K562 (cell line): ENCODE data around the gene NOS2. TPM values are rescaled to one million over a fixed set of nuclear protein-coding genes. Genes with fewer than 3 reads are reported as not detected.

Experiments used
- ATAC-seq: fragments of 200-7000 bp; cut with Tn5 transposase; 3 replicates; pipeline ENCODE4 v1.9.1; 2020; ENCODE audit warnings: moderate library complexity
- BruUV-seq: library from RNA; stranded (reverse); fragments of 400-500 nt; replicated peaks from 2 replicates; lab custom pipeline; 2021; lab: Mats Ljungman, UMichigan
- CTCF ChIA-PET: fragments of 300-600 bp; formaldehyde crosslinking; extraction: SDS; loops from one replicate; lab custom pipeline; 2021; ENCODE audit warnings: low intra/inter-chr PET ratio; lab: Yijun Ruan, JAX
- POLR2A ChIA-PET: fragments of 300-600, 350-650 bp; sonication (Branson Sonifier 250); formaldehyde crosslinking; extraction: SDS; loops from one replicate; lab custom pipeline; 2021; ENCODE audit warnings: antibody characterized with exemption, inconsistent platforms; lab: Yijun Ruan, JAX
- DNase-seq, 4 experiments: peaks; one replicate each; pipeline versions ENCODE4 v3.0.0 to v3.0.0-alpha.2; 2011 to 2018; ENCODE audit warnings: low spot score in 3 of 4, mixed read lengths in 3 of 4; ENCODE audit errors: extremely low read depth in 1 of 4
- FAIRE-seq: peaks from 2 replicates; lab custom pipeline; 2011; peaks lifted over from hg19 to GRCh38; lab: Jason Lieb, UNC
- H2AFZ ChIP-seq: 2 replicates; pipeline ENCODE4 v1.6.0; 2011; ENCODE audit warnings: low read depth, low read length, control low read depth, inconsistent platforms
- H3K27ac ChIP-seq: fragments of 200-600 bp; 3 replicates; pipeline ENCODE4 v1.8.0; 2011; ENCODE audit warnings: low read depth, mild to moderate bottlenecking, control low read depth, inconsistent platforms, low read length, moderate library complexity, mixed read lengths; ENCODE audit errors: extremely low read depth
- H3K27me3 ChIP-seq, 2 experiments: fragments of 300-600 bp in 1 of 2; 2 replicates in 1 of 2; 3 replicates in 1 of 2; pipeline versions ENCODE4 v1.6.0 to v1.8.0; 2011; ENCODE audit warnings: inconsistent platforms in 2 of 2, low read length in 2 of 2, mild to moderate bottlenecking in 1 of 2, mixed read lengths in 1 of 2, moderate library complexity in 1 of 2; ENCODE audit not compliant: control insufficient read depth in 2 of 2, insufficient read depth in 2 of 2
- H3K36me3 ChIP-seq: fragments of 300-600 bp; 3 replicates; pipeline ENCODE4 v1.8.0; 2011; ENCODE audit warnings: mild to moderate bottlenecking, low read length, inconsistent platforms; ENCODE audit not compliant: control insufficient read depth, insufficient read depth
- H3K4me1 ChIP-seq, 2 experiments: fragments of 200-600 bp in 1 of 2; replicated peaks in 1 of 2; 2 replicates in 1 of 2; 3 replicates in 1 of 2; pipeline versions ENCODE4 v1.5.1 to v1.8.0; 2011; ENCODE audit warnings: inconsistent platforms in 2 of 2, low read length in 2 of 2, mild to moderate bottlenecking in 1 of 2, mixed read lengths in 1 of 2, moderate library complexity in 1 of 2; ENCODE audit not compliant: control insufficient read depth in 2 of 2, insufficient read depth in 2 of 2
- H3K4me2 ChIP-seq: 2 replicates; pipeline ENCODE4 v1.6.1; 2011; ENCODE audit warnings: low read length, control low read depth, inconsistent platforms, mixed read lengths; ENCODE audit not compliant: insufficient read depth
- H3K4me3 ChIP-seq: fragments of 200-600 bp; sonication (generic), shearing (Covaris generic); 2 replicates; pipeline ENCODE4 v1.5.1; 2016; ENCODE audit warnings: control low read depth, inconsistent platforms
- H3K79me2 ChIP-seq: fragments of 200-600 bp; 3 replicates; pipeline ENCODE4 v1.8.0; 2011; ENCODE audit warnings: low read length, inconsistent platforms; ENCODE audit not compliant: control insufficient read depth, insufficient read depth
- H3K9ac ChIP-seq, 2 experiments: 2 replicates each; pipeline versions ENCODE4 v1.6.0 to v1.6.1; 2011; ENCODE audit warnings: low read depth in 2 of 2, low read length in 2 of 2, control low read depth in 1 of 2, inconsistent platforms in 1 of 2, mild to moderate bottlenecking in 1 of 2, mixed read lengths in 1 of 2; ENCODE audit not compliant: insufficient read depth in 1 of 2
- H3K9me1 ChIP-seq: one replicate; pipeline ENCODE4 v1.6.0; 2011; ENCODE audit warnings: inconsistent platforms, mild to moderate bottlenecking, low read length, moderate library complexity; ENCODE audit not compliant: control insufficient read depth, insufficient read depth
- H3K9me3 ChIP-seq: replicated peaks from 2 replicates; pipeline ENCODE4 v1.5.1; 2011; ENCODE audit warnings: low read depth, low read length, inconsistent platforms; ENCODE audit not compliant: control insufficient read depth, insufficient read depth
- H4K20me1 ChIP-seq: replicated peaks from 2 replicates; pipeline ENCODE4 v1.6.1; 2011; ENCODE audit warnings: low read length, inconsistent platforms, mixed read lengths; ENCODE audit not compliant: control insufficient read depth, insufficient read depth
- AFF1 ChIP-seq, 2 experiments: fragments of 450-650 bp; IDR thresholded peaks; 2 replicates each; pipeline ENCODE4 v1.6.1; 2018; ENCODE audit warnings: mild to moderate bottlenecking in 2 of 2, low read depth in 1 of 2; ENCODE audit not compliant: partially characterized antibody in 2 of 2
- ARID2 ChIP-seq: fragments of 450-650 bp; IDR thresholded peaks from 2 replicates; pipeline ENCODE4 v1.6.1; 2017; ENCODE audit warnings: antibody characterized with exemption, mild to moderate bottlenecking
- CREB1 ChIP-seq, 2 experiments: sonication (generic) in 1 of 2; formaldehyde crosslinking in 1 of 2; IDR thresholded peaks; 2 replicates each; pipeline versions ENCODE4 v1.6.1 to v1.8.0; 2012 to 2022; ENCODE audit warnings: inconsistent platforms in 1 of 2, mild to moderate bottlenecking in 1 of 2, missing genetic modification reagents in 1 of 2, moderate library complexity in 1 of 2
- HDGF ChIP-seq: fragments of 450-650 bp; IDR thresholded peaks from 2 replicates; pipeline ENCODE4 v1.6.1; 2016
- HMGXB4 ChIP-seq: sonication (generic); formaldehyde crosslinking; IDR thresholded peaks from 2 replicates; pipeline ENCODE4 v1.8.1; 2023; ENCODE audit warnings: mild to moderate bottlenecking, missing genetic modification reagents
- MXD1 ChIP-seq: fragments of 250-450 bp; sonication (Bioruptor Pico); IDR thresholded peaks from 2 replicates; pipeline ENCODE4 v1.8.0; 2021; ENCODE audit warnings: borderline replicate concordance, mild to moderate bottlenecking, moderate library complexity; ENCODE audit not compliant: poor library complexity, severe bottlenecking
- SLC30A9 ChIP-seq: fragments of 250-450 bp; sonication (Bioruptor Pico); IDR thresholded peaks from 2 replicates; pipeline ENCODE4 v1.8.0; 2022; ENCODE audit warnings: mild to moderate bottlenecking, moderate library complexity
- SREBF2 ChIP-seq: sonication (generic); formaldehyde crosslinking; IDR thresholded peaks from 2 replicates; pipeline ENCODE4 v1.4.0; 2020; ENCODE audit warnings: mild to moderate bottlenecking, missing genetic modification reagents
- XRCC4 ChIP-seq: IDR thresholded peaks from one replicate; pipeline ENCODE4 v1.6.1; 2011; ENCODE audit not compliant: insufficient read depth, insufficient read length; ENCODE audit errors: extremely low read depth
- ZNF280A ChIP-seq: fragments of 450-650 bp; IDR thresholded peaks from 2 replicates; pipeline ENCODE4 v1.6.1; 2018; ENCODE audit warnings: mild to moderate bottlenecking, low read depth; ENCODE audit not compliant: partially characterized antibody
- ZNF655 ChIP-seq: fragments of 250-450 bp; sonication (Bioruptor Pico); IDR thresholded peaks from 2 replicates; pipeline ENCODE4 v1.5.0; 2021
- WGBS: fragments of 100-300 bp; shearing (Covaris generic); methylation state at CpG from one replicate; pipeline ENCODE4 v1.1.6; 2016; ENCODE audit warnings: low coverage, mixed read lengths; ENCODE audit not compliant: insufficient coverage; ENCODE audit errors: missing lambda C conversion rate; 5-methylcytosine and 5-hydroxymethylcytosine counted together
- in situ Hi-C: fragments of 300-500 bp; cut with MboI; formaldehyde crosslinking; loops from 4 replicates; pipeline ENCODE4 v1.15.0; 2018; ENCODE audit warnings: inconsistent platforms, mixed read lengths
- intact Hi-C: fragments of 100-400 bp; cut with micrococcal nuclease; formaldehyde crosslinking; loops from 2 replicates; pipeline ENCODE4 v1.14.2; 2022
- polyA plus RNA-seq, 8 experiments: library from polyadenylated mRNA; depleted of rRNA in 4 of 8; stranded (reverse) in 5 of 8; unstranded in 3 of 8; fragments of >200 nt; fragmentation: Nextera tagmentation in 2 of 8; fragmentation: Illumina TruSeq in 1 of 8; extraction: Ambion mirVana in 2 of 8; extraction: Trizol in 1 of 8; gene quantifications; 2 replicates each; pipeline versions ENCODE4 v1.2.1 to v1.2.3, GENCODE V29; 2011 to 2014; ENCODE audit warnings: inconsistent platforms in 1 of 8, missing spikeins in 1 of 8
- total RNA-seq, 7 experiments: library from RNA; depleted of rRNA in 6 of 7; stranded (reverse); fragments of >200 nt in 6 of 7; fragmentation: Illumina TruSeq in 2 of 7; extraction: Trizol in 2 of 7; gene quantifications; 2 replicates each; pipeline versions ENCODE4 v1.2.1 to v1.2.3, GENCODE V29; 2011 to 2021; ENCODE audit warnings: low replicate concordance in 1 of 7

The NOS2 gene
- total and polyA plus RNA-seq, 9 of the 15 experiments (the other 6 are each of a cell fraction or from before 2014, with no cell fraction given), result not detected

- in situ Hi-C loops, result no loop called here
- intact Hi-C loops, result no loop called here
- no peak for ATAC-seq
- H4K20me1 ChIP-seq, result no peaks in the 10 kb centered on the region; the same call in 1 of the 2 replicates
- ChIA-PET POLR2A (interaction anchor here (0.6 to 1.2 kb wide), 3 partner anchors 88 to 467 kb away, joined by 3 read pairs; no protein-coding TSS in a partner anchor), CTCF (no interaction called here)
- no TSS peak for BruUV-seq
- H2AFZ ChIP-seq, result no peak overlapping the region
- H3K9ac ChIP-seq, result no peak overlapping the region
- no peak overlapping the region for H3K27ac ChIP-seq
- no peaks in the 10 kb centered on the region for H3K36me3 ChIP-seq
- no peak for DNase-seq
- no peak overlapping the region for H3K4me3 ChIP-seq
- no peaks in the 10 kb centered on the region for H3K9me1 ChIP-seq
- H3K27me3 ChIP-seq, result peaks cover 14 to 81% of the 10 kb centered on the region in 2 experiments
- H3K4me2 ChIP-seq, result no peak overlapping the region
- H3K79me2 ChIP-seq, result no peaks in the 10 kb centered on the region
- 3% methylated on average over 11 of the region's 11 CpGs for WGBS
- no peaks in the 10 kb centered on the region for H3K4me1 ChIP-seq
- no peak for TF ChIP-seq ARID2
- no peak for TF ChIP-seq AFF1 (IDR thresholded peaks at IDR 0.05; ENCODE audit: low read depth in 1 of 2, partially characterized antibody in 2 of 2)
- no peak for TF ChIP-seq CREB1 (IDR thresholded peaks at IDR 0.05)
- no peak for TF ChIP-seq CREB1 (CRISPR knock-in tag; IDR thresholded peaks at IDR 0.05)
- TF ChIP-seq HDGF, result no peak
- TF ChIP-seq ZNF655 (CRISPR knock-in tag), result no peak
- no peak for TF ChIP-seq HMGXB4
- TF ChIP-seq MXD1, result no peak
- TF ChIP-seq SLC30A9 (CRISPR knock-in tag), result no peak
- TF ChIP-seq ZNF280A, result no peak
- no peak for TF ChIP-seq XRCC4
- TF ChIP-seq SREBF2 (CRISPR knock-in tag), result no peak
- TF ChIP-seq, all 486 proteins: peak for 0
- no peak for FAIRE-seq
- H3K9me3 ChIP-seq, result no peaks in the 10 kb centered on the region
Observed at GRCh38 chr17:27768858-27769410, 31.4 kb downstream of the NOS2 start.
